SK-N-SH treated with all-trans-retinoic acid at 6 μM for 48 hours (cell line): ENCODE results near the gene CAPN8.

Experiments
- ESRRG ChIP-seq: fragments of 250-450 bp; sonication (Bioruptor Pico); IDR thresholded peaks from 2 replicates; pipeline ENCODE4 v1.6.1; 2021; ENCODE audit warnings: mild to moderate bottlenecking
- SNAI2 ChIP-seq: fragments of 250-450 bp; sonication (Bioruptor Pico); IDR thresholded peaks from 2 replicates; pipeline ENCODE4 v1.5.0; 2020; ENCODE audit warnings: mild to moderate bottlenecking, moderate library complexity
- TCF4 ChIP-seq: fragments of 250-450 bp; sonication (Bioruptor Pico); IDR thresholded peaks from 2 replicates; pipeline ENCODE4 v1.8.0; 2021; ENCODE audit warnings: mild to moderate bottlenecking, moderate library complexity, borderline replicate concordance
- ZNF70 ChIP-seq: fragments of 450-650 bp; formaldehyde crosslinking; IDR thresholded peaks from 2 replicates; pipeline ENCODE4 v1.5.0; 2020; ENCODE audit warnings: mild to moderate bottlenecking, moderate library complexity
- ZNF8 ChIP-seq: fragments of 450-650 bp; formaldehyde crosslinking; IDR thresholded peaks from 2 replicates; pipeline ENCODE4 v1.5.0; 2020; ENCODE audit warnings: mild to moderate bottlenecking, moderate library complexity
- TF ChIP-seq, protein P1 (sequence below): fragments of 250-450 bp; sonication (Bioruptor Pico); IDR thresholded peaks from 2 replicates; pipeline ENCODE4 v1.5.1; 2020; ENCODE audit warnings: low read depth, mild to moderate bottlenecking, moderate library complexity

DNA sequence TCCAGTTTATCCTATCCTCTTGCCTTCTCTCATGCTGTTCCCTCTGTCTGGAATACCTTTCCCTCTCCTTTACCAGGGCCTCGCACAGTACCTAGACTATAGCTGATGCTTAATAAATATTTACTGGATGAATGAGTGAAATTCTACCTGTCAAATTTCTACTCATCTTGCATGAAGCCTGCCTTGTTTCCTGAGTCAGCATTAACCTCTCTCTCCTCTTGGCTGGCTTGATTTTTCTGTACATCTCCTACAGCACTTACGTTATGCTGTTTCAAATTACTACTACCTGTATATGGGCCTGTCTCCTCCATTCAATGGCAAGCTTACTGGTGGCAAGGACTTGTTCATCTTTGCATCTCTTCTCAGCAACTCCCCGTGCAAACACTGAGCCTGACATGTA is 130.8 kb downstream of the CAPN8 start:
- TF ChIP-seq TCF4 (CRISPR knock-in tag) (no peak), ZNF70 (CRISPR knock-in tag) (no peak), ZNF8 (no peak), SNAI2 (no peak), ESRRG (CRISPR knock-in tag) (no peak)
- TF ChIP-seq, protein P1, sequence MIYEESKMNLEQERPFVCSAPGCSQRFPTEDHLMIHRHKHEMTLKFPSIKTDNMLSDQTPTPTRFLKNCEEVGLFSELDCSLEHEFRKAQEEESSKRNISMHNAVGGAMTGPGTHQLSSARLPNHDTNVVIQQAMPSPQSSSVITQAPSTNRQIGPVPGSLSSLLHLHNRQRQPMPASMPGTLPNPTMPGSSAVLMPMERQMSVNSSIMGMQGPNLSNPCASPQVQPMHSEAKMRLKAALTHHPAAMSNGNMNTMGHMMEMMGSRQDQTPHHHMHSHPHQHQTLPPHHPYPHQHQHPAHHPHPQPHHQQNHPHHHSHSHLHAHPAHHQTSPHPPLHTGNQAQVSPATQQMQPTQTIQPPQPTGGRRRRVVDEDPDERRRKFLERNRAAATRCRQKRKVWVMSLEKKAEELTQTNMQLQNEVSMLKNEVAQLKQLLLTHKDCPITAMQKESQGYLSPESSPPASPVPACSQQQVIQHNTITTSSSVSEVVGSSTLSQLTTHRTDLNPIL (CRISPR knock-in tag) = no peak
